Measurements from ENCODE around the gene ZGLP1. TPM values are rescaled to one million over a fixed set of nuclear protein-coding genes. Genes with fewer than 3 reads are reported as not detected.

Gene ZGLP1
- total RNA-seq = 0.27 and 0.38 TPM in 2 replicates

GRCh38 chr19:10309423-10309822 lies at the start of gene ZGLP1:
TSS of gene ZGLP1 (minus strand) at chr19:10309815.

GRCh38 chr19:10339380-10339960 lies 29.9 kb upstream of the ZGLP1 start, which contains the start of gene ICAM3:
TSS of gene ICAM3 (minus strand) at chr19:10339624. CDS start at chr19:10339614, 10 bp downstream.

GRCh38 chr19:10332965-10333757 lies 23.5 kb upstream of the ZGLP1 start, which contains the start of gene RAVER1:
TSS of gene RAVER1 (minus strand) at chr19:10333529. CDS start at chr19:10333507, 22 bp downstream.

GRCh38 chr19:10315335-10316214 lies 6.0 kb upstream of the ZGLP1 start, which contains the start of gene FDX2:
TSS of gene FDX2 (minus strand) at chr19:10316015. CDS start at chr19:10315996, 19 bp downstream.

GRCh38 chr19:10289836-10290356 lies 19.7 kb downstream of the ZGLP1 start, which contains the start of gene ICAM5:
TSS of gene ICAM5 (plus strand) at chr19:10289952. CDS start at chr19:10290044, 92 bp downstream.

GRCh38 chr19:10286803-10287737 lies 22.5 kb downstream of the ZGLP1 start, which contains the start of gene ICAM4:
TSS of gene ICAM4 (plus strand) at chr19:10286955. CDS start at chr19:10287013, 58 bp downstream.

GRCh38 chr19:10270616-10271394 lies 38.8 kb downstream of the ZGLP1 start, which contains the start of gene ICAM1:
TSS of gene ICAM1 (plus strand) at chr19:10271120. CDS start at chr19:10271160, 40 bp downstream.

Other genes with a start within 250 kb of the ZGLP1 start
- 14.9 and 24.3 TPM in 2 replicates for gene SHFL, start 223.5 kb downstream of the ZGLP1 start, total RNA-seq
- gene ANGPTL6, start 207.1 kb downstream of the ZGLP1 start, total RNA-seq = 0.19 and 0.36 TPM in 2 replicates
- 39.1 and 45.5 TPM in 2 replicates for gene PPAN, start 203.5 kb downstream of the ZGLP1 start, total RNA-seq
- 2.0 and 5.6 TPM in 2 replicates for gene P2RY11, start 198.1 kb downstream of the ZGLP1 start, total RNA-seq
- 351 and 415 TPM in 2 replicates for gene EIF3G, start 189.9 kb downstream of the ZGLP1 start, total RNA-seq
- 43.7 and 49.7 TPM in 2 replicates for gene DNMT1, start 114.9 kb downstream of the ZGLP1 start, total RNA-seq
- gene S1PR2, start 78.5 kb downstream of the ZGLP1 start, total RNA-seq = 0.72 and 2.0 TPM in 2 replicates
- 18.2 and 18.5 TPM in 2 replicates for gene MRPL4, start 57.6 kb downstream of the ZGLP1 start, total RNA-seq
- gene ICAM1, start 38.7 kb downstream of the ZGLP1 start, total RNA-seq = 13.4 and 44.2 TPM in 2 replicates
- gene ICAM4, start 22.9 kb downstream of the ZGLP1 start, total RNA-seq = 0.18 and 0.38 TPM in 2 replicates
- under 0.01 and 0.56 TPM in 2 replicates for gene ICAM5, start 19.9 kb downstream of the ZGLP1 start, total RNA-seq
- gene FDX2, start 6.2 kb upstream of the ZGLP1 start, total RNA-seq = 16.9 and 17.2 TPM in 2 replicates
- 9.0 and 11.7 TPM in 2 replicates for gene RAVER1, start 23.7 kb upstream of the ZGLP1 start, total RNA-seq
- gene ICAM3, start 29.8 kb upstream of the ZGLP1 start, total RNA-seq = 13.5 and 17.4 TPM in 2 replicates
- 89.1 and 109 TPM in 2 replicates for gene TYK2, start 70.8 kb upstream of the ZGLP1 start, total RNA-seq
- gene CDC37, start 93.7 kb upstream of the ZGLP1 start, total RNA-seq = 355 and 421 TPM in 2 replicates
- gene PDE4A, start 110.7 kb upstream of the ZGLP1 start, total RNA-seq = 1.6 and 5.0 TPM in 2 replicates
- gene KEAP1, start 193.5 kb upstream of the ZGLP1 start, total RNA-seq = 86.8 and 103 TPM in 2 replicates
- 1.6 TPM in 1 of 2 replicates, not detected in the other for gene S1PR5, start 207.6 kb upstream of the ZGLP1 start, total RNA-seq
- gene ATG4D, start 234.1 kb upstream of the ZGLP1 start, total RNA-seq = 11.3 and 14.5 TPM in 2 replicates

Measured in endothelial cell of coronary artery (primary cell).